ENCODE results near the gene HMCN2. TPM values are rescaled to one million over a fixed set of nuclear protein-coding genes. Genes with fewer than 3 reads are reported as not detected.

The HMCN2 gene
- total and polyA plus RNA-seq, 2 of the 4 experiments (the other 2 are of a cell fraction), result 0.02 TPM; not detected in 1

DNA sequence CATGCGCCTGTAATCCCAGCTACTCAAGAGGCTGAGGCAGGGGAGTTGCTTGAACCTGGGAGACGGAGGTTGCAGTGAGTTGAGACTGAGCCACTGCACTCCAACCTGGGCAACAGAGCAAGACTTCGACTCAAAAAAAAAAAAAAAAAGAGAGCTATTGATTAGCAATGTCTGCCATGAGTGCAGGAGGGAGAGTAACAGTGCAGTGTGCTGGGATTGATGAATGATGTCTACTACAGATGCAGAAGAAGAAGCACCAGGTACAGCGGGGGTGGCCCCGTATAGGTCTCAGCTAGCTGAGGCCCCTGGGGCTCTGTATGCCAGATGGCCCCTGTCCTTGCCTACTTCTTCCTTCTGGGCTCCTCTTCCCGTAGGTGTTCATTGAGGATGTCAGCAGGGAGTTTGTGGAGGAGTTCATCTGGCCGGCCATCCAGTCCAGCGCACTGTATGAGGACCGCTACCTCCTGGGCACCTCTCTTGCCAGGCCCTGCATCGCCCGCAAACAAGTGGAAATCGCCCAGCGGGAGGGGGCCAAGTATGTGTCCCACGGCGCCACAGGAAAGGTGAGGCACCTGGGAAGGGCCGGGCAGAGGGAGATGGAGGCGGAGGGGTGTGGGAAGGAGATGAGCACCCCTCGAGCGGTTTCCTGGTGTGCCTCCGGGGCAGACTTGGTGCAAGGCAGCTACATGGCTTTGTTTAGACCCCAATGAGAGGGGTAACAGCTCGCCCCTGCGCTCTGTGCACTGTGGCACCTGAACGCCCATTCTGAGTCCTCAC lies 192.7 kb downstream of the HMCN2 start:
- no peak overlapping the region for H3K23ac ChIP-seq (ENCODE audit: low read depth, low read length)
- H3K9me3 ChIP-seq (ENCODE audit: control insufficient read depth, insufficient read depth, low read length), result no peaks in the 10 kb centered on the region
- no peaks in the 10 kb centered on the region for H3K36me3 ChIP-seq (ENCODE audit: control insufficient read depth, insufficient read depth, low read length)
- no peak overlapping the region for H2BK20ac ChIP-seq (ENCODE audit: low read depth, low read length)
- ChIA-PET CTCF (no interaction called here), POLR2A (ENCODE audit: unreplicated experiment) (no interaction called here)
- no peak overlapping the region for H3K14ac ChIP-seq (replicated peaks; ENCODE audit: low read depth, low read length)
- H3K27me3 ChIP-seq (ENCODE audit: control insufficient read depth, insufficient read depth, low read length), result peaks cover 7% of the 10 kb centered on the region
- H3K9me1 ChIP-seq (ENCODE audit: insufficient read depth, low read length), result no peaks in the 10 kb centered on the region
- H3K9ac ChIP-seq (ENCODE audit: low read depth, low read length), result no peak overlapping the region
- DNase-seq (no peak), ATAC-seq (ENCODE audit: low read depth) (no peak)
- no peak overlapping the region for H2AFZ ChIP-seq (replicated peaks; ENCODE audit: low read length, poor library complexity)
- H3K27ac ChIP-seq (ENCODE audit: insufficient read depth, low read length), result no peak overlapping the region
- no peaks in the 10 kb centered on the region for H3K4me1 ChIP-seq (ENCODE audit: control insufficient read depth, insufficient read depth, low read length)
- intact Hi-C loops (cut with micrococcal nuclease), result no loop called here
- H4K8ac ChIP-seq (ENCODE audit: low read depth in 2 of 2, low read length in 2 of 2), result no peak overlapping the region
- H3K56ac ChIP-seq (ENCODE audit: extremely low read depth, insufficient read depth, low read length), result no peak overlapping the region
- no peak overlapping the region for H3K4ac ChIP-seq (ENCODE audit: low read depth, low read length)
- dilution Hi-C loops (cut with HindIII; ENCODE audit: low sequenced_read_pairs, unreplicated experiment), result no loop called here
- BruUV-seq (replicated peaks), result no TSS peak
- H4K5ac ChIP-seq (ENCODE audit: low read depth, low read length), result no peak overlapping the region
- no peak overlapping the region for H3K4me3 ChIP-seq (ENCODE audit: insufficient read depth, low read depth, low read length)
- no peaks in the 10 kb centered on the region for H3K79me1 ChIP-seq (ENCODE audit: low read depth in 1 of 2, low read length in 2 of 2)
- H2AK5ac ChIP-seq (ENCODE audit: low read depth, low read length), result no peak overlapping the region
- no peak overlapping the region for H3K4me2 ChIP-seq (ENCODE audit: low read depth, low read length)
- no peak overlapping the region for H4K91ac ChIP-seq (ENCODE audit: insufficient read depth, low read depth, low read length)
- no peak overlapping the region for H2BK5ac ChIP-seq (ENCODE audit: low read depth, low read length, poor library complexity, severe bottlenecking)
- H3K18ac ChIP-seq (ENCODE audit: low read depth, low read length), result no peak overlapping the region
- no peak overlapping the region for H2AK9ac ChIP-seq (replicated peaks; ENCODE audit: low read depth, low read length, poor library complexity)
- in situ Hi-C loops (cut with MboI; ENCODE audit: low sequenced_read_pairs), result no loop called here
- 87% methylated on average over 7 of the region's 23 CpGs; no CpG with 5 or more reads in 1 of the 2 experiments for WGBS, 2 experiments (ENCODE audit: extremely low coverage in 2 of 2, insufficient read length in 1 of 2)
- no peak overlapping the region for H2BK120ac ChIP-seq (ENCODE audit: low read depth, low read length)
- no peak overlapping the region for H2BK15ac ChIP-seq (ENCODE audit: low read depth, low read length)
- TF ChIP-seq MAFK (IDR thresholded peaks at IDR 0.05; ENCODE audit: low read depth, low read length) (no peak), RFX5 (IDR thresholded peaks at IDR 0.05; ENCODE audit: low read depth, low read length) (no peak), CHD1 (IDR thresholded peaks at IDR 0.05; ENCODE audit: low read depth, low read length) (no peak), RCOR1 (IDR thresholded peaks at IDR 0.05; ENCODE audit: insufficient replicate concordance, low read length) (no peak), CEBPB (IDR thresholded peaks at IDR 0.05; ENCODE audit: low read depth, low read length) (no peak), MXI1 (IDR thresholded peaks at IDR 0.05; ENCODE audit: borderline replicate concordance, low read depth, low read length) (no peak), NFE2L2 (IDR thresholded peaks at IDR 0.05; ENCODE audit: low read depth, low read length) (no peak), BHLHE40 (IDR thresholded peaks at IDR 0.05; ENCODE audit: low read depth, low read length) (no peak)
- TF ChIP-seq, protein P1, sequence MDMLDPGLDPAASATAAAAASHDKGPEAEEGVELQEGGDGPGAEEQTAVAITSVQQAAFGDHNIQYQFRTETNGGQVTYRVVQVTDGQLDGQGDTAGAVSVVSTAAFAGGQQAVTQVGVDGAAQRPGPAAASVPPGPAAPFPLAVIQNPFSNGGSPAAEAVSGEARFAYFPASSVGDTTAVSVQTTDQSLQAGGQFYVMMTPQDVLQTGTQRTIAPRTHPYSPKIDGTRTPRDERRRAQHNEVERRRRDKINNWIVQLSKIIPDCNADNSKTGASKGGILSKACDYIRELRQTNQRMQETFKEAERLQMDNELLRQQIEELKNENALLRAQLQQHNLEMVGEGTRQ (IDR thresholded peaks at IDR 0.05; ENCODE audit: low read depth, low read length), result no peak
- peaks cover 8% of the 10 kb centered on the region for H4K20me1 ChIP-seq (ENCODE audit: insufficient read depth, low read length)
